ENCODE measurements around the gene FNIP2.
"Not testable (repeated sequence)": the region's sequence is repeated elsewhere in the genome, so short reads cannot be mapped to it uniquely, and the experiment has no call there.

- not testable (repeated sequence) for TF ChIP-seq CTCF (IDR thresholded peaks at IDR 0.05); EZH2 (IDR thresholded peaks at IDR 0.05; ENCODE audit: borderline replicate concordance, insufficient read depth, low read depth, low read length, poor library complexity, severe bottlenecking)
Observed at GRCh38 chr4:158809208-158809607, 40.4 kb downstream of the FNIP2 start.
